Stomach (tissue), 9 donors: ENCODE measurements around the gene SFXN5. TPM values are rescaled to one million over a fixed set of nuclear protein-coding genes. Genes with fewer than 3 reads are reported as not detected.
A peak's percentile ranks its signal among the peaks of the same experiment; 100 is the strongest.

Experiments used
- DNase-seq, 2 donors: peaks; one replicate each; pipeline versions ENCODE4 v3.0.0 to v3.0.0-alpha.2; 2013 to 2019
- H3K27ac ChIP-seq, 5 donors: fragments of 200-600 bp in 4 of 5; sonication (generic) in 4 of 5; one replicate each; pipeline ENCODE4 v1.5.1; 2013 to 2019; ENCODE audit warnings: mild to moderate bottlenecking in 1 of 5, moderate library complexity in 1 of 5
- H3K27me3 ChIP-seq, 3 donors: fragments of 200-600 bp; sonication (generic); one replicate each; pipeline ENCODE4 v1.5.1; 2017 to 2019; ENCODE audit warnings: mixed run types in 1 of 3
- H3K36me3 ChIP-seq, 4 donors: fragments of 200-600 bp; sonication (generic); 1 replicate in 3 of 4; 2 replicates in 1 of 4; pipeline ENCODE4 v1.5.1; 2016 to 2019
- H3K4me1 ChIP-seq, 4 donors: fragments of 200-600 bp; sonication (generic); one replicate each; pipeline ENCODE4 v1.5.1; 2016 to 2019
- H3K4me3 ChIP-seq, 4 donors: fragments of 200-600 bp; sonication (generic) in 3 of 4; one replicate each; pipeline ENCODE4 v1.5.1; 2016 to 2019; ENCODE audit warnings: mild to moderate bottlenecking in 1 of 4
- H3K9me3 ChIP-seq, 4 donors: fragments of 200-600 bp; sonication (generic); one replicate each; pipeline ENCODE4 v1.5.1; 2016 to 2019
- EP300 ChIP-seq: sonication (generic); formaldehyde crosslinking; IDR thresholded peaks from one replicate; pipeline ENCODE4 v1.6.1; 2017; ENCODE audit warnings: antibody characterized with exemption
- POLR2A ChIP-seq, 4 donors: fragments of 450-650 bp; IDR thresholded peaks; one replicate each; pipeline ENCODE4 v1.6.1; 2016; ENCODE audit warnings: antibody characterized with exemption in 4 of 4, control low read depth in 2 of 4, mild to moderate bottlenecking in 1 of 4, moderate library complexity in 1 of 4
- POLR2AphosphoS5 ChIP-seq, 3 donors: sonication (generic); formaldehyde crosslinking; IDR thresholded peaks; one replicate each; pipeline ENCODE4 v1.6.1; 2016; ENCODE audit warnings: antibody characterized with exemption in 3 of 3
- WGBS, 5 donors: extraction: QIAGEN DNeasy Blood & Tissue Kit in 3 of 5; methylation state at CpG; one replicate each; pipeline versions ENCODE4 v1.1.5 to v1.1.7; 2013 to 2018; 5-methylcytosine and 5-hydroxymethylcytosine counted together
- intact Hi-C: fragments of 100-400 bp; cut with DNase I; formaldehyde crosslinking; loops from one replicate; pipeline ENCODE4 v1.15.1; 2023; ENCODE audit warnings: low total_unique reads
- polyA plus RNA-seq, 3 donors: library from polyadenylated mRNA; stranded (reverse); fragments of 200-250 nt; gene quantifications; one replicate each; pipeline ENCODE4 v1.2.3, GENCODE V29; 2013
- total RNA-seq, 5 donors: library from RNA; depleted of rRNA; stranded (reverse); fragments of >200 nt; gene quantifications; one replicate each; pipeline versions ENCODE4 v1.1.0 to v1.2.3, GENCODE V29; 2014 to 2016
- TF ChIP-seq, protein P1 (sequence below), 7 experiments: fragments of 450-650 bp in 4 of 7; fragments of 200-600 bp in 3 of 7; sonication (generic) in 3 of 7; IDR thresholded peaks; one replicate each; pipeline ENCODE4 v1.5.1; 2016 to 2019; ENCODE audit warnings: antibody characterized with exemption in 7 of 7, control low read depth in 2 of 7, mild to moderate bottlenecking in 1 of 7
- donor health status: healthy with polysubstance abuse.
- donor health status: Bipolar disorder and iron deficiency.
- donor health status: healthy.

SFXN5 gene
- total and polyA plus RNA-seq, 8 donors = 2.7 to 118 (median 17.2) TPM

GRCh38 chr2:72938455-72938854 lies 133.1 kb downstream of the SFXN5 start:
- TF ChIP-seq POLR2AphosphoS5 (IDR thresholded peaks at IDR 0.05) = no peak
- no peak for TF ChIP-seq POLR2A (IDR thresholded peaks at IDR 0.05)
- TF ChIP-seq, protein P1, sequence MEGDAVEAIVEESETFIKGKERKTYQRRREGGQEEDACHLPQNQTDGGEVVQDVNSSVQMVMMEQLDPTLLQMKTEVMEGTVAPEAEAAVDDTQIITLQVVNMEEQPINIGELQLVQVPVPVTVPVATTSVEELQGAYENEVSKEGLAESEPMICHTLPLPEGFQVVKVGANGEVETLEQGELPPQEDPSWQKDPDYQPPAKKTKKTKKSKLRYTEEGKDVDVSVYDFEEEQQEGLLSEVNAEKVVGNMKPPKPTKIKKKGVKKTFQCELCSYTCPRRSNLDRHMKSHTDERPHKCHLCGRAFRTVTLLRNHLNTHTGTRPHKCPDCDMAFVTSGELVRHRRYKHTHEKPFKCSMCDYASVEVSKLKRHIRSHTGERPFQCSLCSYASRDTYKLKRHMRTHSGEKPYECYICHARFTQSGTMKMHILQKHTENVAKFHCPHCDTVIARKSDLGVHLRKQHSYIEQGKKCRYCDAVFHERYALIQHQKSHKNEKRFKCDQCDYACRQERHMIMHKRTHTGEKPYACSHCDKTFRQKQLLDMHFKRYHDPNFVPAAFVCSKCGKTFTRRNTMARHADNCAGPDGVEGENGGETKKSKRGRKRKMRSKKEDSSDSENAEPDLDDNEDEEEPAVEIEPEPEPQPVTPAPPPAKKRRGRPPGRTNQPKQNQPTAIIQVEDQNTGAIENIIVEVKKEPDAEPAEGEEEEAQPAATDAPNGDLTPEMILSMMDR (IDR thresholded peaks at IDR 0.05) = no peak
- TF ChIP-seq EP300 = no peak
- Histone ChIP-seq H3K27ac (no peak overlapping the region), H3K4me1 (peaks cover 0 to 13% (median 2%) of the 10 kb centered on the region in 4 donors), H3K27me3 (peaks cover 0 to 23% (median 0%) of the 10 kb centered on the region in 3 donors), H3K36me3 (peaks cover 0 to 14% (median 9%) of the 10 kb centered on the region in 4 donors), H3K9me3 (no peaks in the 10 kb centered on the region), H3K4me3 (no peak overlapping the region)
- intact Hi-C loops = no loop called here
- WGBS, 5 donors = 66 to 84% (median 75%) methylated on average over 3 to 5 of the region's 5 CpGs
- no peak for DNase-seq

- peak in 1 of 2 donors; percentile 51 for DNase-seq
- Histone ChIP-seq H3K9me3 (no peaks in the 10 kb centered on the region), H3K4me1 (peaks cover 0 to 13% (median 2%) of the 10 kb centered on the region in 4 donors), H3K4me3 (no peak overlapping the region), H3K27ac (no peak overlapping the region), H3K27me3 (peaks cover 0 to 35% (median 0%) of the 10 kb centered on the region in 3 donors), H3K36me3 (peaks cover 0 to 3% (median under 1%) of the 10 kb centered on the region in 4 donors)
- 50 to 67% (median 58%) methylated on average over 9 to 15 of the region's 15 CpGs for WGBS, 5 donors
- TF ChIP-seq POLR2AphosphoS5 (IDR thresholded peaks at IDR 0.05) (no peak), POLR2A (IDR thresholded peaks at IDR 0.05) (no peak), EP300 (no peak)
- TF ChIP-seq, protein P1 (IDR thresholded peaks at IDR 0.05) = no peak
- intact Hi-C loops = no loop called here
Measured at GRCh38 chr2:72937356-72937669, 134.2 kb downstream of the SFXN5 start.

GRCh38 chr2:72936660-72937355 lies 134.7 kb downstream of the SFXN5 start:
- H3K4me1 ChIP-seq = peaks cover 0 to 13% (median 2%) of the 10 kb centered on the region in 4 donors
- H3K36me3 ChIP-seq = no peaks in the 10 kb centered on the region
- intact Hi-C loops = no loop called here
- no peak overlapping the region for H3K27ac ChIP-seq
- no peak overlapping the region for H3K4me3 ChIP-seq
- H3K9me3 ChIP-seq = no peaks in the 10 kb centered on the region
- TF ChIP-seq POLR2A (IDR thresholded peaks at IDR 0.05) (no peak), POLR2AphosphoS5 (IDR thresholded peaks at IDR 0.05) (no peak), EP300 (no peak)
- TF ChIP-seq, protein P1 (IDR thresholded peaks at IDR 0.05) = no peak
- no peak for DNase-seq
- peaks cover 0 to 40% (median 5%) of the 10 kb centered on the region in 3 donors for H3K27me3 ChIP-seq
- WGBS, 5 donors = 59 to 64% (median 63%) methylated on average over 10 to 19 of the region's 19 CpGs

GRCh38 chr2:72935611-72935957 lies 135.9 kb downstream of the SFXN5 start:
- intact Hi-C loops = no loop called here
- H3K27me3 ChIP-seq = peaks cover 0 to 50% (median 6%) of the 10 kb centered on the region in 3 donors
- DNase-seq = no peak
- H3K4me1 ChIP-seq = peaks cover 0 to 13% (median 2%) of the 10 kb centered on the region in 4 donors
- TF ChIP-seq POLR2A (IDR thresholded peaks at IDR 0.05) (no peak), EP300 (no peak), POLR2AphosphoS5 (IDR thresholded peaks at IDR 0.05) (no peak)
- TF ChIP-seq, protein P1 (IDR thresholded peaks at IDR 0.05) = no peak
- no peaks in the 10 kb centered on the region for H3K36me3 ChIP-seq
- H3K27ac ChIP-seq = no peak overlapping the region
- no peaks in the 10 kb centered on the region for H3K9me3 ChIP-seq
- no peak overlapping the region for H3K4me3 ChIP-seq
- 90 to 100% (median 94%) methylated on average over 2 of the region's 2 CpGs for WGBS, 5 donors
